OCI-LY3 (cell line): ENCODE data around the gene HCRTR2.

Experiments used
- H2AFZ ChIP-seq: fragments of 200-600, 300-600 bp; shearing (Covaris generic); 2 replicates; pipeline ENCODE4 v1.6.0; 2014; ENCODE audit warnings: antibody characterized with exemption, low read depth, low read length
- H3K27ac ChIP-seq: fragments of 200-600, 300-600 bp; sonication (generic); 2 replicates; pipeline ENCODE4 v1.5.1; 2014; ENCODE audit warnings: mild to moderate bottlenecking, low read length, moderate library complexity, mixed read lengths
- H3K27me3 ChIP-seq: fragments of 200-600, 300-600 bp; sonication (generic); 2 replicates; pipeline ENCODE4 v1.6.1; 2014; ENCODE audit warnings: low read depth, low read length, mixed read lengths
- H3K36me3 ChIP-seq: fragments of 200-600, 300-600 bp; sonication (generic); replicated peaks from 2 replicates; pipeline ENCODE3; 2014; ENCODE audit warnings: low read depth, low read length, mixed read lengths
- H3K4me1 ChIP-seq: fragments of 300-600, 200-600 bp; sonication (generic); 2 replicates; pipeline ENCODE4 v1.6.1; 2014; ENCODE audit warnings: low read length, mixed read lengths
- H3K4me2 ChIP-seq: fragments of 200-600, 300-600 bp; sonication (generic); 2 replicates; pipeline ENCODE4 v1.6.1; 2014; ENCODE audit warnings: low read length, mixed read lengths
- H3K4me3 ChIP-seq: fragments of 300-600, 200-600 bp; sonication (generic); 2 replicates; pipeline ENCODE4 v1.5.1; 2014; ENCODE audit warnings: antibody characterized with exemption, mild to moderate bottlenecking, low read length, moderate library complexity
- H3K79me2 ChIP-seq: fragments of 300-600, 200-600 bp; shearing (Covaris generic); 2 replicates; pipeline ENCODE4 v1.6.1; 2014; ENCODE audit warnings: mild to moderate bottlenecking, low read length, mixed read lengths
- H3K9ac ChIP-seq: fragments of 300-600, 200-600 bp; shearing (Covaris generic); 2 replicates; pipeline ENCODE4 v1.6.0; 2014; ENCODE audit warnings: mild to moderate bottlenecking, low read length, moderate library complexity
- H3K9me3 ChIP-seq: fragments of 200-600, 300-600 bp; shearing (Covaris generic); 2 replicates; pipeline ENCODE4 v1.6.1; 2014; ENCODE audit warnings: low read length, mixed read lengths; ENCODE audit not compliant: insufficient read depth
- H4K20me1 ChIP-seq: fragments of 200-600, 300-600 bp; sonication (generic); 2 replicates; pipeline ENCODE4 v1.6.1; 2016; ENCODE audit warnings: low read length, mixed read lengths; ENCODE audit not compliant: insufficient read depth
- EZH2phosphoT487 ChIP-seq: fragments of 200-600 bp; shearing (Covaris generic); IDR thresholded peaks from 2 replicates; pipeline ENCODE4 v1.6.1; 2018; ENCODE audit warnings: antibody characterized with exemption, mixed run types, low read depth
- TF ChIP-seq, protein P1 (sequence below): fragments of 200-600, 300-600 bp; sonication (generic); IDR thresholded peaks from 2 replicates; pipeline ENCODE4 v1.5.1; 2014; ENCODE audit warnings: antibody characterized with exemption, low read length, low read depth

The HCRTR2 gene

DNA sequence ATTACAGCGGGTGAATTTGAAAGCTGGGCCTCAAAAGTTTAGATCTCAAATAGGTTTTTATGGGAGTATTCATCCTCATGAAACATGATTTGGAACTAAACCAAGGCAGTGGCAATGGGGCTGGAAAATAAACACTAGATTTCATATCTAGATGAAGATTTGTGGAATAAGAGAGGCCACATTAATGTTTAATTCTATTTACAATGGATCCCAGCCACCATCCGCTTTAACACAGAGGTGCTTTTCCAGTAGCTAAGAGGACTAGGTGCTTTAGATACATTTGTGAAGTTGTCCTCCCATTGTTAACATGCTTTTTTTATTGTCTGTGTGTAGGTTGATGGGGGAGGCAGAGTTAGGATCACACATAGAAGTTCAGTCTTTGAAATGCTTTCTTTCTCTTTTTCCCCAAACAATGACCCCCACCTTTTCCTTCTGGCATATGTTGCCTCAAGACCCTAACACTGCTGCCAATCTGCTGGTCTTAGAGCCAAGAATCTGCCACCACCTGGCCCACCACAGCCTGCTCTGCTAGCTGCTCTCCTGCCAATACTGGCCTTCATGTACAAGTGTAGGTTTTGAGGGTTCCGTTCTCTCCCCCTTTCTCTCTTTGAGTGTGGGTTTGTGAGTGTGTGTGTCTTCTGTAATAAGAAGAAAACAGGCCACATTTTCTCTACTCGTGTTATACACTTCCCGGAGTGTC, 125.1 kb downstream of the HCRTR2 start:
- TF ChIP-seq EZH2phosphoT487, result no peak
- TF ChIP-seq, protein P1, sequence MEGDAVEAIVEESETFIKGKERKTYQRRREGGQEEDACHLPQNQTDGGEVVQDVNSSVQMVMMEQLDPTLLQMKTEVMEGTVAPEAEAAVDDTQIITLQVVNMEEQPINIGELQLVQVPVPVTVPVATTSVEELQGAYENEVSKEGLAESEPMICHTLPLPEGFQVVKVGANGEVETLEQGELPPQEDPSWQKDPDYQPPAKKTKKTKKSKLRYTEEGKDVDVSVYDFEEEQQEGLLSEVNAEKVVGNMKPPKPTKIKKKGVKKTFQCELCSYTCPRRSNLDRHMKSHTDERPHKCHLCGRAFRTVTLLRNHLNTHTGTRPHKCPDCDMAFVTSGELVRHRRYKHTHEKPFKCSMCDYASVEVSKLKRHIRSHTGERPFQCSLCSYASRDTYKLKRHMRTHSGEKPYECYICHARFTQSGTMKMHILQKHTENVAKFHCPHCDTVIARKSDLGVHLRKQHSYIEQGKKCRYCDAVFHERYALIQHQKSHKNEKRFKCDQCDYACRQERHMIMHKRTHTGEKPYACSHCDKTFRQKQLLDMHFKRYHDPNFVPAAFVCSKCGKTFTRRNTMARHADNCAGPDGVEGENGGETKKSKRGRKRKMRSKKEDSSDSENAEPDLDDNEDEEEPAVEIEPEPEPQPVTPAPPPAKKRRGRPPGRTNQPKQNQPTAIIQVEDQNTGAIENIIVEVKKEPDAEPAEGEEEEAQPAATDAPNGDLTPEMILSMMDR, result no peak
- H3K27me3 ChIP-seq, result no peaks in the 10 kb centered on the region

DNA sequence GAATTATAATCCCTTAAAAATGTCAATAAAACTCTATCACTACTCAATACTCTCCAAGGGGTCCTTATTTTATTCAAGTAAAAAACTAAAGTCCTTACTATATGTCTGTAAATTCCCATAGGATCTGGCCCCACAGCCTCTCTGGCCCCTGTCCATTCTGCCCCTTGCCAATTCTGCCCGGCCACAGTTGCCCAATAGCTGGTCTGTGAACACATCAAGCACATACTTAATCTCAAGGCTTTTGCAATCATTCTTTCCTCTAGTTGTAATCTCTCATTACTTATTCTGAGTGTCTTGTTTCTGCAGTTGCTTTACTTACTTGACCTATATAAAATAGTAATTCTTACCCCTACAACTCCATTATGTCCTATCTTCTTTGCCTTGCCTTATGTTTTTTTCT, 130.4 kb downstream of the HCRTR2 start:
- no peak overlapping the region for H2AFZ ChIP-seq
- H4K20me1 ChIP-seq, result no peaks in the 10 kb centered on the region
- no peak overlapping the region for H3K4me3 ChIP-seq
- H3K9me3 ChIP-seq, result no peaks in the 10 kb centered on the region
- no peaks in the 10 kb centered on the region for H3K79me2 ChIP-seq
- no peaks in the 10 kb centered on the region for H3K4me1 ChIP-seq
- no peak overlapping the region for H3K9ac ChIP-seq
- H3K36me3 ChIP-seq, result no peaks in the 10 kb centered on the region
- H3K27ac ChIP-seq, result no peak overlapping the region
- TF ChIP-seq, protein P1, result no peak
- TF ChIP-seq EZH2phosphoT487, result no peak
- no peaks in the 10 kb centered on the region for H3K27me3 ChIP-seq
- no peak overlapping the region for H3K4me2 ChIP-seq

More for the DNA sequence above, 125.1 kb downstream of the HCRTR2 start:
- Histone ChIP-seq H3K4me1 (no peaks in the 10 kb centered on the region), H3K4me3 (no peak overlapping the region), H4K20me1 (no peaks in the 10 kb centered on the region), H3K36me3 (no peaks in the 10 kb centered on the region), H3K27ac (no peak overlapping the region), H3K9me3 (no peaks in the 10 kb centered on the region), H2AFZ (no peak overlapping the region), H3K4me2 (no peak overlapping the region), H3K79me2 (no peaks in the 10 kb centered on the region), H3K9ac (no peak overlapping the region)

DNA sequence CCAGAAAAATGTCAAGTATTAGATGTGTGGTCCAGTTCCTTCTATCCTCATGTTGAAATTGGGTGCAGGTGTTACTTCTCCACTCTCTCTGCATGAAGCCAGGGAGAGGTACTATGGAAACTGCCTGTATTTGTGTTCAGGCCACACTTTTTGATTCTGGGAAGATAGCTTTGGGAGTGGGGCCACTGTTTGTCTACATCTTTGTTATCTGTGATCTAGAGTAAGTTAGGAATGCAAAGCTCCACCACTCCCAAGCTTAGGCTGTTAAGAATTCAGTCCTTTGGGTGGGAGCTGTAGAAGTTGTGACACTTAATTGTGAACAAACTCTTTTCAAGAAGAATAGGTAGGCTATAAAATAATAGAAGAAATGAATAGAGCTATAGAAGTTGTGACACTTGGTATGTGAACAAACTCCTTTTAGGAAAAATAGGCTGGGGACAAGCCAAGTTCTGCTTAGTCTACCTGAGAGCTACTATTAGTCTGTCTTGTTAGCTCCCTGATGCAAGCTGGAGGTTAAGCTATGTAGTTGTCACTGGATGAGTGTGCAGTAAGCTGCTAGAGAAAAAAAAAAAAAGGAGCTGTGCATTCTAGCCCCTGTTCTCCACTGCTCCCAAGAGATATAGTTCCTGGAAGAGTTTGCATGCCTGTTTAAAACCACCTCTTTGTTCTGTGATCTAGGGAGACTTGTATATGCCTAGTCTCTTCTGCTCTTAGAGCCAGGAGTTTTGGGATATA, 145.8 kb downstream of the HCRTR2 start:
- Histone ChIP-seq H3K27ac (no peak overlapping the region), H3K4me3 (no peak overlapping the region)

DNA sequence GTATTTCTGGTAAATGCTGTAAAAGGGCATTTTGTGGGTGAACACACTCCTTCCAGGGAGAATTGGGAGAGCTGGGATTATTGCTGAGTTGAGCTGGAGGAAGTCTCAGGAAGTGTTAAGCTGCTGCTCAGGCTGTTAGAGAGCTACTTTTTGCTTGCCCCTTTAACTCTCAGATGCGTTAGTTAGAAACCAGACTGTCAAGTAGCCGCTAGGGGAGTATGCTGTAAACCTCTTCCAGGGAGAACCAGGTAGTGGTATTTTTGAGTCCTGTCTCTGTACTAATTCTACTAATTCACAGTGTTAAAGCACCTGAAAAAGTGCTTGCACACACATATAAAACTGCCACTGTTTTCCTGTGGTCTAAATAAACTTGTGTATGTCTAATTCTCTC, 146.4 kb downstream of the HCRTR2 start:
- H3K27me3 ChIP-seq, result no peaks in the 10 kb centered on the region
- H2AFZ ChIP-seq, result no peak overlapping the region
- H4K20me1 ChIP-seq, result no peaks in the 10 kb centered on the region
- no peaks in the 10 kb centered on the region for H3K79me2 ChIP-seq
- H3K4me2 ChIP-seq, result no peak overlapping the region
- TF ChIP-seq, protein P1, result no peak
- no peak for TF ChIP-seq EZH2phosphoT487
- H3K27ac ChIP-seq, result no peak overlapping the region
- H3K9ac ChIP-seq, result no peak overlapping the region
- no peaks in the 10 kb centered on the region for H3K4me1 ChIP-seq
- no peak overlapping the region for H3K4me3 ChIP-seq
- H3K9me3 ChIP-seq, result no peaks in the 10 kb centered on the region
- H3K36me3 ChIP-seq, result no peaks in the 10 kb centered on the region

More for the DNA sequence above, 145.8 kb downstream of the HCRTR2 start:
- no peak for TF ChIP-seq EZH2phosphoT487
- TF ChIP-seq, protein P1, result no peak
- Histone ChIP-seq H3K27me3 (no peaks in the 10 kb centered on the region), H3K36me3 (no peaks in the 10 kb centered on the region), H3K4me2 (no peak overlapping the region), H3K4me1 (no peaks in the 10 kb centered on the region), H3K79me2 (no peaks in the 10 kb centered on the region), H4K20me1 (no peaks in the 10 kb centered on the region), H3K9me3 (no peaks in the 10 kb centered on the region), H2AFZ (no peak overlapping the region), H3K9ac (no peak overlapping the region)
